Right renal cortex interstitium (tissue), 3 donors: ENCODE measurements around the gene BTN3A1. TPM values are rescaled to one million over a fixed set of nuclear protein-coding genes. Genes with fewer than 3 reads are reported as not detected.
A peak's percentile ranks its signal among the peaks of the same experiment; 100 is the strongest.
"Not testable (repeated sequence)": the region's sequence is repeated elsewhere in the genome, so short reads cannot be mapped to it uniquely, and the experiment has no call there.

Experiments used
- DNase-seq, 3 donors: peaks; one replicate each; pipeline ENCODE4 v3.0.0-alpha.2; 2013; ENCODE audit warnings: low read depth in 3 of 3, low spot score in 2 of 3
- polyA plus RNA-seq, 3 donors: library from polyadenylated mRNA; unstranded; fragments of 120-200 nt; gene quantifications; one replicate each; pipeline ENCODE4 v1.2.1, GENCODE V29; 2013; ENCODE audit not compliant: insufficient read length in 3 of 3

BTN3A1 gene
- polyA plus RNA-seq, 3 donors, result 21.5 to 29.8 (median 27.0) TPM

DNA sequence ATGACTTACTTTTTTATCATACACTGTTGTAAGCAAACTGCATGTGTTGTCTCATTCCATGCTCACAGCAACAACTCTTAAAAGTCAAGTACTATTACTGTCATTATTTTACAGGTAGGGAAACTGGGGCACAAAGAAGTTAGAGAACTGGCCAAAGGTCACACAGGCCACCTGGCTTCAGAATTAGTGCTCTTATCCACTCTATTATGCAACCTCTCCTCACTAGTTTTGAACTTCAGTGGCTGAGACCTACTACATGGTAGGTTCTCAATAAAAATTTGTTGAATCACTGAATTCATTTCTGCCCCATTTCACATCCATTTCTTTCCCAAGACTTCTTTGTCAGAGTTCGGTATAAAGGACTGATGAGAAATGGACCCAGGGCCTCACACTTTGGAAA is 35.9 kb downstream of the BTN3A1 start:
- no peak for DNase-seq

DNA sequence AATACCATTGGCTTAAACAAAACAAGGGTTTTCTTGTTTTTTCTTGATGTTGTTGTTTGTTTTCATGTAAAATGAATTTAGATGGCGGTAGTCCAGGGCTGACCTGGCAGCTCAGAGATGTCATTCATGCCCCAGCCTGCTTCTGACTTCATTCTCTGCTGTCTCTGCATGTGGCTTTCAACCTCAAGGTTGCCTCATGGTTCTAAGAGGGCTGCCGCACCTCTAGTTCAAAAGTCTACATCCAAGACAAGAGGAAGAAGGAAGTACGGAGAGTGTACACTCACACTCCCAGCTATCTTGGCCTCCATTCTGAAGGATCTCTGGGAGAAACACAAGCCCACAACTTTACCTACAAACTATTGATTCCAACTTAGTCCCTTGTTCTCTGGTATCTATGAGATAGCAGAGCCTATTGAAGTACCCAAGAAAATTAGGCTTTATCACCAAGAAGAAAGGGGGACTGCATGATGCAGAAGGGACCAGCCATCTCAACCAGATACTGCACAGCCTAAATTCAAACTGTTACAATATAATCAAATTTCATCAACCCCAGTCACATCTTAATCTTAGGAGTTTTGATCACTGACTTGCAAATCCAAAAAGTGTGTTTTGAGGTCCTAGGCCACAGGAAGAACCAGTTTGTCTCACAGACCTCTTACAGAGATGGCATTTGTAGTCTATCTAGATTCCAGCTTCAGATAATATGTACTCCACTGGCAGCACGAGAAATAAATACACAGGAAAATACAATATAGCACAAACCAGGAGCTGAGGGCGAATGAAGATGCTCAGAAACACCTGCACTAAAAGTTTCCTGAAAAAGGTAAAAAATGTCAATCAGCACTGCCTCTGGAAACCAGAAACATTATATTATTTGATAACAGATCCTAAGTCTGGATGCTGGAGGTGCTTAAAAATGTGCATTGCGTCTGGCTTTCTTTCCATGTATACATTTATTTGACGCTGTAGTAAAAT is 37.4 kb downstream of the BTN3A1 start:
- no peak for DNase-seq

DNA sequence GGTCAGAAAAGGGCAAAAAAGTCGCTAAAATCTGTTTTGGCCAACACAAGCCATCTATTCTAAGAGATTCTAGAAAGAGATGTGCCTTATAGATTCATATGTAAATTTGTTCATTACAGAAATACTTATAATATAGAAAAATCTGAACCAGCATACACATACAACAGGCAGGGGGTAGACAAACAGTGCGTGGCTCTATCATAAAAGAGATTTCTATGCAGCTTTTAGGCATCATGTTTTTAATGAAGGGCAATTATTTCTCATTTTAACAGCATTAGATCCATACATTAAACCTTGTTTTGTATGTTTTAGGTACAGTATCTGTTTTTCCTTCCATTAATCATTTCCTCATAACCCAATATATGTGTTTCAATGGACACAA is 38.9 kb downstream of the BTN3A1 start:
- no peak for DNase-seq

DNA sequence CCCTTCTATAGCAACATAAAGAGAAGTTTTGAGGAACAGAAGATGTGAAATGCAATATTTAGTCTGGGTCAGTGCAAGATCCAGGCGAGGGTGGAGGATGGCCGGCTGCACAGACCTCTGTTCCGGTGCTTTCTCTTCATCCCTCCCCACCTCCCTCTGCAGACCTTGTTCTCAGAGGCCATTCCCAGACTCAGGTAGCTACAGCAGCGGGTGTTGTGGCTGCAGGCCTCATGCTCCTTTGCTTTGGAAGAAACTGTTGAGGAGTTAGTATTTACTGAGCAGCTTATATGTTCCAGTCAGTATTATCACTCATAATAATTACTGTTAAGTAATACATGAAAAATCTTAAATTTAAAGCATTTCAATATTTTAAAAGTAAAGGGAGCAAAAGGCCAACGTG is 39.9 kb downstream of the BTN3A1 start:
- no peak for DNase-seq

DNA sequence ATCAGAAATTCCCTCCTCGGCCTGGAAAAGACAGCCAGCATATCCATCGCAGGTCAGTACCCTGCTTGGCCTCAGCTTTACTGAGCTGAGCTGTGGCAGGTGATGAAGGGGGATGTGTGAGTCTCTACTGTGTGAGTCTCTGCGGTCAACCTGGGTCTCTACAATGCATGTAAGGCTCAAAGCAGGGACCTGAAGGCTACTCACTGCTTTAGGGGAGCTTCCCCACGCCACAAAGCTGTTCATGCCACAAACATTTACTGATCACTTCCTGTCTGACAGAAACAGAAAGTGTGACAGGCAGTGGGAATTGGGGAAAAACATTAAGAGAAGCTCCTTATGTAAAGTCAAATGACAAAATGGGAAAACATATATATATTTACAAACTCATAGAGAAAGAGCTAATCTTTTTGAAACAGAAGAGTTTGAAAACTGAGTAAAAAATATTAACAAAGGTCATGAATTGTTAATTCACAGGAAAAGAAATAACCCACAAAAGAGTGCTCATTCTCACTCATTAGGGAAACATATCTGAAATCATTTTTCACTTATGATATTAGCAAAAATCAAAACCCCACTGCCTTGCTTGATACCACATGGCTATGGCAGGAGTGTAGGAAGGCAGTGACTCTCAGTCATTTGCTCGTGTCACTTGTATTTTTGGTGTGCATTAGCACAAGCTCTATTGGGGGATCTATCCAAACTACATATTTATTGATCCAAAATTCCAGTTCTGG is 44.0 kb downstream of the BTN3A1 start:
- no peak for DNase-seq

DNA sequence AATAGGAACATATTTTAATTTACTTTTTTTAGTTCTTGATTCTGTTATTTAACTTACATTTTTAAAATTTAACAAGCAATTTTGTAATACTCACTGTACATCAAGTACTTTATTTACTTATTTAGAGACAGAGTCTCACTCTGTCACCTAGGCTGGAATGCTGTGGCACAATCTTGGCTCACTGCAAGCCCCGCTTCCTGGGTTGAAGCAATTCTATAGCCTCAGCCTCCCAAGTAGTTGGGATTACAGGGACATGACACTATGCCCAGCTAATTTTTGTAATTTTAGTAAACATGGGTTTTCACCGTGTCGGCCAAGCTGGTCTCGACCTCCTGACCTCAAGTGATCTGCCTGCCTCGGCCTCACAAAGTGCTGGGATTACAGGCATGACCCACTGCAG is 45.2 kb downstream of the BTN3A1 start:
- DNase-seq, result no peak

DNA sequence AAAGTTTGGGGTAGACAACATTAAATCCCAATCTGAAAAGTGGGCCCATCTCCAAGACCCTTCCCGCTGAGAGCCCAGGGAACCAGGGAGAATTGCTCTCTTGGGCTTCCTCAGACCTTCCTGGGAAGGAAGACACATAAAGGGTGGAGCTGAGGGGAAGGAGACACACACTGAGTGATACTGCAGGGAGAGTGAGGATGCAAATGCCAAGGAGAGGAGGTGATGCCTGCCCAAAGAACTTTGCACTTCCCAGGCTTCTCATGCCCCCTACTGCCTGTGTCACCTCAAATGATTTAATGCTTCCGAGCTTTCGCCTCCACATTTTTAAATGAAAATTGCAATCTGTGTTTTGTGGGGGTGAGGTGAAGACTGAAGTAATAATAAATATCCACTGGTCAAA is 48.2 kb downstream of the BTN3A1 start:
- no peak for DNase-seq

DNA sequence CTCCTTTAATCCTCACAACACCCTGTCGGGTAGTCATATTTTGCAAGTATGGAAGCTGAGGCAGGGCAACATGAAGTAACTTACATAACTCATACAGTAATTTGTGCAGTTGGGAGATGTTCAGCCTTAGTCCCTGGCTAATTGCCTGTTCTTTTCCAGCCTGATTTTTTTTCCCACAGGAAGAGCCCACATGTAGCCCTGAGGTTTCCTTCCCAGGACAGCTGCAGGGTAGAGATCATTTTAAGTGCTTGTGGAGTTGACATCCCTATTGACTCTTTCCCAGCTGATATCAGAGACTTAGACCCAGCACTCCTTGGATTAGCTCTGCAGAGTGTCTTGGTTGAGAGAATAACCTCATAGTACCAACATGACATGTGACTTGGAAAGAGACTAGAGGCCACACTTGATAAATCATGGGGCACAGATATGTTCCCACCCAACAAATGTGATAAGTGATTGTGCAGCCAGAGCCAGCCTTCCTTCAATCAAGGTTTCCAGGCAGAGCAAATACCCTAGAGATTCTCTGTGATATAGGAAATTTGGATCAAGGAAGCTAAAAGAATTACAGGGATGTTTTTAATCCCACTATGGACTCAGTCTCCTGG is 50.7 kb downstream of the BTN3A1 start:
- no peak for DNase-seq

DNA sequence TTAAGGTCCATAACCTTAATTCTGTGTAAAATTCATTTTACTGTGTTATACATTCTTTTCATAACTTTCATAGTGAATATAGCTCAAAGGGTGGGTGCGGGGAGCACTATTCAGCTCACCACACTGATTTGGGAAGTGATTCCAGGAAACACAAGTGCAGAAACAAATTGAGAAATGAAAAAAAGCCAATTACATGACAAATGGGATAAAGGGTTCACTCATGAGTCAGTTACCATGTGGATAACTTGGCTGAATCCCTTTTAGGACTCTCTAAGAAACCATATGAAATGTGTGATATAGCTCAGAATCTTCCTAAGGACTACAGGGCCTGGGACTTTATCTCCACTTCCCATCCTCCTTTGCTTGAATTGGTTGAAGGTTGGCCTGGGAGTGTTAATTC is 52.6 kb downstream of the BTN3A1 start:
- no peak for DNase-seq

DNA sequence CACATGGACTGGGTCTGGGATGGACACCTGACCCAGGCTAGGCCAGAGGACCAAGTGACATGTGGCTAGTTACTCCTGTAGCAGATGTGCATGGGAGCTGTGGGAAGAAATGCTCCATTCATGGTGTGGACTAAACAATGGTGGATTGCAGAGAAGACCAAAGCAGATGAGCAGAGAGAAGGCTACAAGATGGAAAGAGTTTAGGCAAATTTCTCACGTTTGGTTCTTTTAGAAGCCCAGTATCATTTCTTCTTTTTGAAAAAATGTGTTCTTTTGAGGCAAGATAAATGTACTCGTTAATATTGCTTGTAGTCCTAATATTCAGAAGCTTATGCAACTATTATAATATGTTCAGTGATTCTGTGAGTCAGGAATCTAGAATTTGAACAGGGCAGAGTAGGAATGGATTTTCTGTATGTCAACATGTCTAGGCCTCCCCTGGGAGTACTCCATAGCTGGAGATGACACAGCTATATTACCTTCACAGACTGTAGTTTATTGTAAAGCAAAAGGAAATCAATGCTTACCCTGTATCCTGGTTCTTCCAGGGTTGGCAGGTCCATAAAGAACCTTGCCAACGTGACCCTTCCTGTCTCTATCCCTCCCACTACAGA is 53.4 kb downstream of the BTN3A1 start:
- DNase-seq, result no peak

DNA sequence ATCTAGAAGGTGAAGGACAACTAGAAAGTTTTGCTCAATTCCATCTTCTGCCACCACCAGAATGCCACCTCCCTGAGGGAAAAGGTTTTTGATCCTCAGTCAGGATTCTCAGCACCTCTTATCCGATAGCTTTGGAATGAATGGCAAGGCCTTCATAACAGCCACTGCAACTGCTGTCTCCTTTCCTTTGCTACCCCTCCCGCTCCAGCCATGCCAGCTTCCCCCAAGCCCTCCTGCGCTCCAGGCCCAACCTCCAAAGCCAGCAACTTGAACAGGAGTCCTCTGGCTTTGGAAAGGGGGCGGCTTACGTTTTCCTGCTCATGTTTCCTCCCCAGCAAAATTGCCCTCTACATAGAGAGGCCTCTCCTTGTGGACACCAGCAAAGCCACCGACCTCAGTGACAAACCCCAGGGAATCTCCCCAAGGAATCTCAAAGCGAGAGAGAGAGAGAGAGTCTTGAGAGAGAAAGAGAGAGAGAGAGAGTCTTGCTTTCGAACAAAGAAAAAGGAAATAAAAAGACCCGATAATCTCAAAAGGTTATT is 55.3 kb downstream of the BTN3A1 start:
- DNase-seq, result peak in 1 of 3 donors; percentile 89

DNA sequence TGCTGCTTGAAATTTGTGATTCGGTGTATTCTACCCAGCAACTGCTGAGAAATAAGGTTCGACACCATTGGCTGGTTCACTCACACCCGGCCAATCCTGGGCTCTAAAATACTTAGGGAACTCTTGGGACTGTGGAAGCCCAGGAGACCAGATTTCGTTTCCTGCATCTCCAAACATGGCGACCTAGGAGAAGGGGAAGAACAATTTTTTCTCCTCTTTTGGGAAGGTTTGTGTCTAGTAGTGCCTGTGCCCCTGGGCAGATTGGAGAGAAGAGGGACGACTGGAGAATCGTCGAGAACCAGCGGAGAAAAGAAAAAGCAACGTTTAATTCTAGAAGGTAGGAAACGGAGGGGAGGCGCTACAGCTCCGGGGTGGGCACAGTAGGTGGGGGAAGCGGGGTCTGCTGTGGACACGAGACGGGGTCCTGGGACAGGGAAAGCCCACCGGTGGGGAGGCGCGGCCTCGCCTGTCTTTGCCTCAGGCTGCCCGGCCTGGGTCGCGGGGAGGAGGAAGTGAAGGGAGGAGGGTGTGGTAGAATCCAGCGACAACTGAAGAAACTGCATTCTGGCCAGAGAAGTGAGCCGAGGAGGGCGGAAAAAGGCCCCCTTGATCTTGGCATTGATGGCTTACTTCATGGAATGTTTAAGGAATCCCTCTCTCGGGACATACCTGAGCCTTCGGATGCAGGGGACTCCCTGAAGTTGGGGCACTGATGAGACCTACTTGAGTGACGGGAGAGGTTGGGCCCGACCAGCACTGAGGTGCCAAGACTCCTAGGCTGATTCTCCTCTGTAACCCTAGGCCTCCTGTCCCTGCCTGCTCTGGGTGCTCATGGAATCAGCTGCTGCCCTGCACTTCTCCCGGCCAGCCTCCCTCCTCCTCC is 56.0 kb downstream of the BTN3A1 start, which contains the start of gene BTN2A1:
TSS of gene BTN2A1 (plus strand) at position 150 of the 883 bp plus-strand sequence. CDS start at position 832, 682 bp downstream.
- peak in 2 of 3 donors; percentile 82 to 90 for DNase-seq

DNA sequence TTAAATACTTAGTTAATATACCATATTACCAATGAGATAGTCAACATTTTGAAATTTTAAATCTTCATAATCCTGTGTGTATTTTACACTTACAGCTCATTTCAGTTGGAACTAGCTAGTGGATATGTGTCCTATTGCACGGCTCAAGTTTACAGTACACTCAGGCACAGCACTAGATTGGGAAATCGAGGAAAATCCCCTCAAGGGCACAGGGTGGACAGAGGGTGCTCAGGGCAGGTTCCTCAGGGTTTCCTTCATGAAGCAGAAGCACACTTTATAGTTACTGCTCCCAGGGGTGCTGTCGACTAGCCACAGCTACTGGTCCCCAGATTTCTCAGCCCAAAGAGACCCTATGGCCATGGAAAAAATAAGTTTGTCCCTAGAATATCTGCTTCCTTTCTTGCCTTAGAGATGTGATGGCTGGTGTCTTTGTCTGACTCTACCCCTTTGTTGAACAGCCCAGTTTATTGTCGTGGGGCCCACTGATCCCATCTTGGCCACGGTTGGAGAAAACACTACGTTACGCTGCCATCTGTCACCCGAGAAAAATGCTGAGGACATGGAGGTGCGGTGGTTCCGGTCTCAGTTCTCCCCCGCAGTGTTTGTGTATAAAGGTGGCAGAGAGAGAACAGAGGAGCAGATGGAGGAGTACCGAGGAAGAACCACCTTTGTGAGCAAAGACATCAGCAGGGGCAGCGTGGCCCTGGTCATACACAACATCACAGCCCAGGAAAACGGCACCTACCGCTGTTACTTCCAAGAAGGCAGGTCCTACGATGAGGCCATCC is 57.1 kb downstream of the BTN3A1 start:
- no peak for DNase-seq

DNA sequence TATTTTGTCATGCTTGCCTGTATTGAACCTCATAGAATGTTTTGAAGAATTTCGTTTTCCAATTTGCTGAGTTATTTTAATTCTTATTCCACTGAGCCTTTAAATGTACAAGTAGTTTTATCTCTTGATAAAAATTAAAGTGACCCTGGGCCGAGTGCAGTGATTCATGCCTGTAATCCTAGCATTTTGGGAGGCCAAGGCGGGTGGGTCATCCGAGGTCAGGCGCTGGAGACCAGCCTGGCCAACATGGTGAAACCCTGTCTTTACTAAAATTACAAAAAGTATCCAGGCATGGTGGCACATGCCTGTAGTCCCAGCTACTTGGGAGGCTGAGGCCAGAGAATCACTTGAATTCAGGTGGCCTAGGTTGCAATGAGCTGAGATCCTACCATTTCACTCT is 59.3 kb downstream of the BTN3A1 start:
- not testable (repeated sequence) for DNase-seq

DNA sequence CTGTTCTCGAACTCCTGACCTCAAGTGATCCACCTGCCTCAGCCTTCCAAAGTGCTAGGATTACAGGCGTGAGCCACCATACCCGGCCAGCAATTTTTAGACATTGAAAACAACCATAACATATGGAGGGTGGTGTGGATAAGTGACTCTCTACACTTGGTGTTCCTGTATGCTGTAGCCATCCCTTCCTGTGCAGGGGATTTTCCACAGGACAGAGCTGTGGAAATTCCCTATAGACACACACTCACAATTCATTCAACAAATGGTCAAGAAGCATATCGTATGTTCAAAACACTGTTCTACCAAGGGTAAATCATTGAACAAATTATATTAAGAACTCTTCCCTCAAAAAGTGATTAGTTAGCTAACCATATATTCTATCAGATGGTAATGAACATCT is 61.9 kb downstream of the BTN3A1 start:
- no peak for DNase-seq

DNA sequence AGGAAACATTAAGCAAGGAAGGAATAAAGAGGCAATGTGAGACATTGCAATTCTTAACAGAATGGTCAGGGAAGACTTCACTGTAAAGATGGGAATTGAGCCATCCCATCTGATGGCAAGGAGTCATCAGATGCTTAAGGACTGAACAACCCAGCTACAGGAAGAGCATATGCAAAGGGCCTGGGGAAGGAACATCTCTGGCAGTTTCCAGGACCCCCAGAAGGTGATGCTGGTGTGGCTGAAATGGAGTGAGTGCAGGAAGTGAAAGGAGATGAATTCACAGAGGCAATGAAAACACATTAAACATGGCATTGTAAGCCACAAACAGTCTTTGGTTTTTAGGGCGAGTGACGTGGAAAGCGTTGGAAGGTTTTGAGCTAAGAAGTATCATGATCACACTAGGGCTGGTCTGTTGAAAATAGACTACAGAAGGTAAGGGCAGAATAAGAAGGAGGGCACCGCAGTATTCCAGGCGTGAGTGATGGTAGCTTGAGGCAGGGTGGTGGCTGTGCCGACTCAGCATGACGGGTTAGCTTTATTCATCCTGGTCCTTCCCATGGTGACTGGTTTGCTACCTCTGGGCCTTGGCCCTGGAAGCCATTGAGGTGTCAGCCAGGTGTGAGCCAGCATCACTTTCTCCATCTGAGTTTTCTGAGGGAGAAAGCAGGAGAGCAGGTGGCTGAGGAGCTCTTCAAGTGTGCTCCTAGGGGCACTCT is 62.5 kb downstream of the BTN3A1 start:
- DNase-seq, result no peak
